Transverse colon (tissue), 4 donors: Measurements from ENCODE around the gene TBX5. TPM values are rescaled to one million over a fixed set of nuclear protein-coding genes. Genes with fewer than 3 reads are reported as not detected.

Experiments
- DNase-seq: peaks from one replicate; pipeline ENCODE4 v3.0.0-alpha.2; 2019
- H3K27ac ChIP-seq, 4 donors: fragments of 200-600 bp; sonication (generic); 2 replicates each; pipeline ENCODE4 v1.5.1; 2016 to 2018; ENCODE audit warnings: inconsistent platforms in 4 of 4
- H3K27me3 ChIP-seq: fragments of 200-600 bp; sonication (generic); 2 replicates; pipeline ENCODE4 v1.5.1; 2017; ENCODE audit warnings: inconsistent platforms
- H3K36me3 ChIP-seq, 4 donors: fragments of 200-600 bp; sonication (generic); 2 replicates each; pipeline ENCODE4 v1.5.1; 2017 to 2019; ENCODE audit warnings: inconsistent platforms in 4 of 4
- H3K4me1 ChIP-seq, 4 donors: fragments of 200-600 bp; sonication (generic); 2 replicates each; pipeline ENCODE4 v1.5.1; 2017 to 2020; ENCODE audit warnings: inconsistent platforms in 4 of 4
- H3K4me3 ChIP-seq, 4 donors: fragments of 200-600 bp; sonication (generic); 1 replicate in 1 of 4; 2 replicates in 3 of 4; pipeline versions ENCODE4 v1.5.1 to v1.6.1; 2017 to 2019; ENCODE audit warnings: inconsistent platforms in 4 of 4
- H3K9me3 ChIP-seq, 2 donors: fragments of 200-600 bp; sonication (generic); 2 replicates each; pipeline ENCODE4 v1.5.1; 2017 to 2019; ENCODE audit warnings: inconsistent platforms in 2 of 2
- EP300 ChIP-seq: sonication (generic); formaldehyde crosslinking; IDR thresholded peaks from one replicate; pipeline ENCODE4 v1.6.1; 2017; ENCODE audit warnings: antibody characterized with exemption, low read depth
- POLR2A ChIP-seq: fragments of 450-650 bp; IDR thresholded peaks from one replicate; pipeline ENCODE4 v1.6.1; 2016; ENCODE audit warnings: antibody characterized with exemption, mild to moderate bottlenecking, moderate library complexity
- POLR2AphosphoS5 ChIP-seq, 3 donors: sonication (generic); formaldehyde crosslinking; IDR thresholded peaks; one replicate each; pipeline ENCODE4 v1.6.1; 2016; ENCODE audit warnings: antibody characterized with exemption in 3 of 3
- WGBS, 2 donors: methylation state at CpG; one replicate each; pipeline ENCODE4 v1.1.5; 2018; ENCODE audit warnings: low coverage in 1 of 2; 5-methylcytosine and 5-hydroxymethylcytosine counted together
- in situ Hi-C, 4 donors: fragments of 200-750 bp; cut with MboI; loops; one replicate each; pipeline versions ENCODE4 v1.15.0 to v1.15.1; 2017; ENCODE audit warnings: low sequenced_read_pairs in 3 of 4, low pct_ligation_motif_present in 1 of 4, low pct_unique_long_range_greater_than_20kb in 1 of 4
- intact Hi-C: fragments of 100-400 bp; cut with DNase I; formaldehyde crosslinking; loops from one replicate; pipeline ENCODE4 v1.15.1; 2023; ENCODE audit warnings: low total_unique reads
- total RNA-seq, 4 donors: library from RNA; depleted of rRNA; stranded (reverse); fragments of >200 nt; gene quantifications; one replicate each; pipeline ENCODE4 v1.1.0, GENCODE V29; 2016
- TF ChIP-seq, protein P1 (sequence below), 5 experiments: fragments of 200-600 bp in 3 of 5; fragments of 450-650 bp in 2 of 5; sonication (generic) in 3 of 5; IDR thresholded peaks; 1 replicate in 2 of 5; 2 replicates in 3 of 5; pipeline ENCODE4 v1.5.1; 2016 to 2017; ENCODE audit warnings: antibody characterized with exemption in 5 of 5, inconsistent platforms in 3 of 5, mild to moderate bottlenecking in 2 of 5, moderate library complexity in 1 of 5

The TBX5 gene
- total RNA-seq, 4 donors from 2014 or later = not detected

DNA sequence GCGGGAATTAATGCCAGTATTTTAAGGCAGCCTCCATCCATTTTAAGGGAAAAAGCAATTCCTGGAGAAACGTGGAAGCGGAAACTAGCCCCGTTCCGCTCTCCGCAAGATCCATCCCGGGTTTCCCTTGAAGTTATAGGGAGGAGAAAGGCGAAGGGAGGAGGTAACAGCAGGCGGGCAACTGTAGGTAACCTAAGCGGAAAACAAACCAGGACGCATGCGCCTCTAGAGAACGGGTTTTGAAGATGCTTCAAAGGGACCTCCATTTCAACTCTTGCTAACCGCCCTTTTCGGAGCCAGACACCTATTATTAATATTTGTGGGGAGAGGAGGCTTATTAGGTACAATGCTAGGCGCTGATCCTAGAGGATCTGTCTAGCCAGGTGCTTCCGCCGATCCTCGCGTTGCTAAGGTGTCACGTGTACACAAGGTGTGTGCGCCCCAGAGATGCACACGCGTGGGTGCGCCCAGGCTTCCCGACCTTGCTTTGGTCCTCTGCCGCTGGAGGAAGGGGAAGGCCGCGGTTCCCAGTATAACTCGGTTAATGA lies 6.2 kb downstream of the TBX5 start:
- WGBS, 2 donors = 7 to 13% methylated on average over 3 to 30 of the region's 30 CpGs
- Histone ChIP-seq H3K27me3 (peaks cover 100% of the 10 kb centered on the region), H3K4me3 (no peak overlapping the region), H3K4me1 (no peaks in the 10 kb centered on the region), H3K36me3 (no peaks in the 10 kb centered on the region), H3K27ac (no peak overlapping the region), H3K9me3 (no peaks in the 10 kb centered on the region)
- no peak for TF ChIP-seq POLR2AphosphoS5 (IDR thresholded peaks at IDR 0.05)
- TF ChIP-seq, protein P1, sequence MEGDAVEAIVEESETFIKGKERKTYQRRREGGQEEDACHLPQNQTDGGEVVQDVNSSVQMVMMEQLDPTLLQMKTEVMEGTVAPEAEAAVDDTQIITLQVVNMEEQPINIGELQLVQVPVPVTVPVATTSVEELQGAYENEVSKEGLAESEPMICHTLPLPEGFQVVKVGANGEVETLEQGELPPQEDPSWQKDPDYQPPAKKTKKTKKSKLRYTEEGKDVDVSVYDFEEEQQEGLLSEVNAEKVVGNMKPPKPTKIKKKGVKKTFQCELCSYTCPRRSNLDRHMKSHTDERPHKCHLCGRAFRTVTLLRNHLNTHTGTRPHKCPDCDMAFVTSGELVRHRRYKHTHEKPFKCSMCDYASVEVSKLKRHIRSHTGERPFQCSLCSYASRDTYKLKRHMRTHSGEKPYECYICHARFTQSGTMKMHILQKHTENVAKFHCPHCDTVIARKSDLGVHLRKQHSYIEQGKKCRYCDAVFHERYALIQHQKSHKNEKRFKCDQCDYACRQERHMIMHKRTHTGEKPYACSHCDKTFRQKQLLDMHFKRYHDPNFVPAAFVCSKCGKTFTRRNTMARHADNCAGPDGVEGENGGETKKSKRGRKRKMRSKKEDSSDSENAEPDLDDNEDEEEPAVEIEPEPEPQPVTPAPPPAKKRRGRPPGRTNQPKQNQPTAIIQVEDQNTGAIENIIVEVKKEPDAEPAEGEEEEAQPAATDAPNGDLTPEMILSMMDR (IDR thresholded peaks at IDR 0.05) = no peak
- TF ChIP-seq POLR2A = no peak
- intact Hi-C loops = no loop called here
- no peak for DNase-seq
- in situ Hi-C loops = no loop called here

DNA sequence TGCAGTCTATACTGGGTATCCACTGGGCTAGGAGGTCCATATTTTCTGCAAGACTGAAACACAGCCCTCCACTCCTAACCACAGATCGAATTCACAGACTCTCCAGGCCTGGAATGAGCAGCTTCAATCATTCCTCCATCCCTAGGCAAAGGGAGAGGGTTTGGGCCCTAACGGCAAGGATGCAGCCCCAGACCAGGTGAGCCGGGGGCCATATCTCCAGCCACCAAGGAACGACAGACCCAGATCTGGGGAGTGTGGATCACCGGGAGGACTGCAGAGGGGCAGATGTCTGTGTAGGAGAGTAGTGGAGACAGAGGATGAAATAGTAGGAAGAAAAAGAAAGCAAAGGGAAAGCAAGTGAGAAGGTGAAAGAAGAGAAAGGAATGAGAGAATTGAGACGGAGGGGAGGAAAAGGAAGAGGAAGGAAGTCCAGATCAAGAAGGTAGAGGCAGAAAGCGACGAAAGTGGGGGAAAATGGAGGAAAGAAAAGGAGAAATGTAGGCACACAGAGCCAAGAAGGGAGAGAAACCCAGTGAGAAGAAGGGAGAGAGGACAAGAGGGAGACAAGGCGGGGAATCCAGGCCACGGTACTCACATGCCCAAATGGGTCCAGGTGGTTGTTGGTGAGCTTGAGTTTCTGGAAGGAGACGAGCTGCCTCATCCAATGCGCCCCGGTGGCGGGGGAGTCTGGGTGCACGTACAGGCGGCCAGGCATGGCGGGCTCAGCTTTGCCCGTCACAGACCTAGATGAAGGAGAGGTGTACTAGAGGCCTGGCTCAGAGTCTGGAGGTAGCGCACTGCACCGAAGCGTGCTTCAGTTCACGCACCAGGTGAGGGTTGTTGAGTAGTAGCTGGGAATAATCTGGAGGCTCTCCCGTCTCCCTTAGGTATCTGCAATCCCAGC lies 7.7 kb downstream of the TBX5 start:
- in situ Hi-C loops (no loop called here), intact Hi-C loops (no loop called here)
- TF ChIP-seq EP300 (no peak), POLR2AphosphoS5 (IDR thresholded peaks at IDR 0.05) (no peak), POLR2A (no peak)
- TF ChIP-seq, protein P1 (IDR thresholded peaks at IDR 0.05) = no peak
- Histone ChIP-seq H3K27me3 (peaks cover 100% of the 10 kb centered on the region), H3K4me1 (no peaks in the 10 kb centered on the region), H3K9me3 (no peaks in the 10 kb centered on the region), H3K27ac (no peak overlapping the region), H3K4me3 (no peak overlapping the region), H3K36me3 (no peaks in the 10 kb centered on the region)
- DNase-seq = no peak
- WGBS, 2 donors = 10 to 26% methylated on average over 6 to 23 of the region's 23 CpGs

- in situ Hi-C loops (no loop called here), intact Hi-C loops (no loop called here)
- no peak for DNase-seq
- Histone ChIP-seq H3K36me3 (no peaks in the 10 kb centered on the region), H3K9me3 (no peaks in the 10 kb centered on the region), H3K27ac (no peak overlapping the region), H3K4me3 (no peak overlapping the region), H3K4me1 (no peaks in the 10 kb centered on the region), H3K27me3 (peaks cover 100% of the 10 kb centered on the region)
- TF ChIP-seq POLR2A = no peak
- TF ChIP-seq POLR2AphosphoS5 (IDR thresholded peaks at IDR 0.05) = no peak
- no peak for TF ChIP-seq EP300
- TF ChIP-seq, protein P1 (IDR thresholded peaks at IDR 0.05) = no peak
- 0 to 7% methylated on average over 4 to 19 of the region's 19 CpGs for WGBS, 2 donors
Measured at GRCh38 chr12:114396869-114397719, 8.8 kb downstream of the TBX5 start.
